Mesenteric fat pad (tissue), 1 donor: ENCODE results near the gene DNAL4. TPM values are rescaled to one million over a fixed set of nuclear protein-coding genes. Genes with fewer than 3 reads are reported as not detected.

Experiments
- DNase-seq: peaks from one replicate; pipeline ENCODE4 v3.0.0-alpha.2; 2020; ENCODE audit warnings: low spot score
- total RNA-seq: library from RNA; stranded (reverse); fragmentation: NEBNext Ultra II Directional; extraction: Animal tissue kit (Norgen Biotek cat#: 25700); gene quantifications from one replicate; pipeline ENCODE4 v1.2.1, GENCODE V29; 2021
- donor health status: DM: yes; HTN: yes; CAD: no.

The DNAL4 gene
- total RNA-seq, 1 donor from 2014 or later, result 7.2 TPM

DNA sequence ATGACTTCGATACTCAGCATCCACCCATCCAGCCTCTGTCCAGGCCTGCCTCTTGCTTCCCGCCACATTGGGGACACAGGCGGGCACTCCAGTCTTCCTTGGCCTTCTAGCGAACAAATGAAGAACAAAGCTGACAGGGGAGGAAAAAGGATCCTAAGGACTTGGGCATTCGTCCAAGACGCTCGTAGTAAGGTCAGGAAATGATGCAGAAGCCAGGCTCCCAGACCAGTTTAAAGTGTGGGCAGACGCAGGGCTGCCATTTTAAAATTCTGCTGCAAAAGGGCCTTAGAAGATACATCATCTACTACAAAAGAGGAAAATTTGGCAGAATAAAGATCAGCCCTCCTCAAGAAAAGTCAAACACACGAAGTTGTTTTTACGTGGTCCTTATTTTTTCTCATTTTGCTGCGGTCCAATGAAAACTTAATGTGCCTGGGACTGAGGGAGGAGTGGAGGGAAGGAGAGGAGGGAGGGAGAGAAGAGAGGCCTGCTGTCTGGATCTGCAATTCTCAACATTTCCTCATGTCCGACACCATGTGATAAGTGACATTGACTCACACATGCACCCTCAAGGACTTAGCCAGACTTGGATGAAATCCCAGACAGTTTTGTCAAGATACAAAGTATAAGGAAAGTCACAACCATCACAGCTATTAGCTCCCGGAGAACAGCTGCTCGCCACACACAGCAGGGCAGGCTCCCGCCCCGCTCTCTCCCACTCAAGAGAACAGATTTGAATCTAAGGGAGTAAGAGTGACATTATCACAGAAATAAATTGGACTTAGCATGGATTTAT is 5.7 kb downstream of the DNAL4 start:
- no peak for DNase-seq

DNA sequence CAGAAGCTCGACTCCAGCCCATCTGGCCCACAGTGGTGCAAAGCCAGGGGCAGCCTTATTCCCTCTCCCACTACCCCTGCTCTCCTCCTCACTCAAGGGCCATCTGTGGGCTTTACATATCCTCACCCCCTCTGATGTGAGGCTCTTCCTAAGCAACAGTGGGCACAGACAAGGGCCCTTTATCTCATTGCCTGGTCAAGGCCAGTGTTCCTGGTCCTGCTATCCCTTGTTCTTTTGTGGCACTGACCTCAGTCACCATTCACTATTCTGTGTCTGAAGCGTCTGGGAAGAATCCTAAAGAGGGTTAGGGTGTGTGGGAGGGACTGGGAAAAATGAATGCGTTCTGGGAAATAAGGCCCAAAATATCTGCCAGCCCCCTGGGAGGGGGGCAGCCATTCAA is 7.3 kb downstream of the DNAL4 start:
- no peak for DNase-seq

DNA sequence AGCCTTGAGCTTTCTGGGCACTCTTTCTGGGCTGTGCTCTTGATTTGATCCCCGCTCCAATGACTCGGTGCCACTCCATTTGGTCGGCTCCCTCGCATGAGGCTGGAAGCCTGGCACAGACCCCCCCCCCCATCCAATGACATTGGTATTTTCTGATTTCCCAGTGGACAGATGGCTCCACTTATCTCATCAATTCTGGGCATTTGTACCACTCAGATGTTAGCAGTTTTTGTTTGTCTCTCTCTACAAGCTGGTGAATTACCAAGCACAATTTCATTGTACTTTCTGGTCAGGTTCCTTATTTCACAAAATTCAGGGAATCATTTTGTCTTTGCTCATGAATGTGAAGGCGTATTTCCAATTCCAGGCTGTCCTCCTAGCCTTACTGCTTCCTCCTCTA is 9.1 kb downstream of the DNAL4 start:
- no peak for DNase-seq

DNA sequence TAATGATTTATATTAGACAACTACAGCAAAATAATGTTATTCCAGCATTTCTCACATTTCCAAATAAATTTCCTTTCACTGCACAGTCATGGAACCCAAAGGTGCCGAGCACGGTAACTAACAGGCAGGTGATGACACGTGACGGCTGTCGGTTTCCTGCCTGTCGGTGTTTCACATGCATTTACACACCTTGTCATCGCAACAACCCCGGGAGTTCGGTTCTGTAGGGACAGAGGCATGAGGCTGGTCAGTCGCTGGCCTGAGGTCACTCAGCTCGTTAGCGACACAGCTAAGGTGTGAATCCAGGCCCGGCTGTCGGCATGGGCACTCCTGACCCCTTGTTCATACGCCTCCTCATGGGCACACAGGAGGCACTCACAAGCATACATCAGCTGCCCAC is 9.9 kb downstream of the DNAL4 start:
- DNase-seq, result no peak

DNA sequence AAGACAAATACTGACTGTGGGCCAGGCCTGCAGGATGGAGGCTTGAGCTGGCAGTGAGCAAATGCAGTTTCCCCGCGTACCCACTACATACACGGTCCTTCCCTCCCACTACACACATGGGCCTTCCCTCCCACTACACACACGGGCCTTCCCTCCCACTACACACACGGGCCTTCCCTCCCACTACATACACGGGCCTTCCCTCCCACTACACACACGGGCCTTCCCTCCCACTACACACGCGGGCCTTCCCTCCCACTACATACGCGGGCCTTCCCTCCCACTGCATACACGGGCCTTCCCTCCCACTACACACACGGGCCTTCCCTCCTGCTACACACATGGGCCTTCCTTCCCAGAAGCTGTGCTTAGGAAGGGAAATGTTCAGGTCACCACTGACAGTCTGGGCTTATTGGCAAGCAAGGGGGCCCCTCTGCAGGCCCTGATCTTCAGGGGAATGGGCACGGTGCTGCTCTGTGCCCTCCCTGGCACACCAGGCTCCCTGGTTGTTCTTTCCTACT is 10.8 kb downstream of the DNAL4 start:
- no peak for DNase-seq

DNA sequence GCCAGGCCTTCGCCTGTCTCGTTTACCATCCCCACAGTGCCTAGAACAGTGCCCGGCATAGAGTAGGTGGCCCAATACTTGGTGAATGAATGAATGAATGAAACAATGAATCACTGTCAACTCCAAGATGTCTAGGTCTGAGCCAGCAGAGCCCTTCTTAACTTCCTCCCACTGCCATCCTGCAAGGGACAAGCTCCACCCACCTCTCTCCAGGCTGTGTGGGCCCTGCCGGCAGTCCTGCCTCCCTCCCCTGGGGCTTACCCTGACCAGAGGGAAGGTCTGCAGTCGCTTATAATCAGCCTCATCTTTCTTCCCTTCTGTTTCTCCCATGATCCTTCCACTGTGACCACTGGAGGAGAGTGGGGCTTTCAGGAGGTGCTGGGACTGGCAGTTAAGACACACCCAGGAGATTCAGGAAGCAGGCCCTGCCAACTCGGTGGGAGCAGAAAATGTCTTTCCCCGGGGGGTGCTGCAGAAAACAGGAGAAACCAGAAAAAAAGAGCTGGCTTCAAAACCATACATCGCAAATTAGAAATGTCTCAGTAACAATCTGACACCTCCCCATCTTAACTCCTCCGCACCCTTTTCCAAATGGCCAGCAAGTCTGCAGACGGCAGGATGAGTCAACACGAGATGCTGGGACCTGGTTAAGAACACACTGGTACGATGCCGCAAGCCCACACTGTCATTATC is 11.4 kb downstream of the DNAL4 start:
- DNase-seq, result no peak

DNA sequence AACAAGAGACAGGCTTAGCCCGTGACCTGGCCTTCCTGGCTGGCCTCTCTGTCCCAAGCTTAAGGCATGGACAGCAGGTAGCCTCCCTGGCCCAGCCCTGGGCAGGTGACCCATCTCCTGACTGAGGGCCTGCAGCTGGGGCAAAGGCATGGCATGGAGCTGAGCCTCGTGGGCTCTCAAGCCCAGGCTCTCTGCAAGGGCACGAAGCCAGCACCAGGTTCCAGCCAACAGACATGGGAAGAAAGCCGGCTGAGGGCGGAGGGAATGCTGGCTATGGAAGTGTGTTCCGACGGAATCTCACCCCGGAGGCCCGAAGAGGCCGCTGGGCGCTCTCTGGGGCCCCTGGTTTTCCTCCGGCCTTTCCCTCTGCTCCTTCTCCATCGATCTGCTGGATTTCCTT is 12.9 kb downstream of the DNAL4 start:
- no peak for DNase-seq

DNA sequence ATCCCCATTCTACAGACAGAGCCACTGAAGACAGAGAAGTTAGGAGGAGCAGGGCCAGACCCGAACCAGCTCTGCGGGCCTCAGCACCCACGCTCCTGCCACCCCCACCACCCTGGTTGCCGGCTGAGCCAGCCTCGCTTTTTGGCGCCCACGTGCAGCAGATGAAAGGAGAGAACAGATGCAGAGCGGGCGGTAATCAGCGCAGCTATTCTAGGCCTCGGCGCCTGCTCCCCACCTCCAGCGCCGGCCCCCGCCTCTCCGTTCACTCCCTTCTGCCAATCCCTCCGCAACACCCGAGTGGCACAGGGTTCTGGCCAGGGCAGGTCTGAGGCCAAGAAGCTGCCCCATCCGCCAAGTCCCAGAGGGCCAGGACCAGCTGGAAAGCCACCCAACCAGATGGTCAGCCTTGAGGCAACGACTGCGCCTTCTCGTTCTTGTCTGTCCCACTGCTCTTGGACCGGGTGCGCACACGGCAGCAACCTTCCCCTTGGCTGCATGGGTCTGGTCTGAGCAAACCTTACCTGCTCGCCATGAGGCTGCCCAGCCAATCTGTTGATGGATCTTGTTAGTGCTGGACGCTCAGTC is 16.8 kb downstream of the DNAL4 start:
- DNase-seq, result no peak

DNA sequence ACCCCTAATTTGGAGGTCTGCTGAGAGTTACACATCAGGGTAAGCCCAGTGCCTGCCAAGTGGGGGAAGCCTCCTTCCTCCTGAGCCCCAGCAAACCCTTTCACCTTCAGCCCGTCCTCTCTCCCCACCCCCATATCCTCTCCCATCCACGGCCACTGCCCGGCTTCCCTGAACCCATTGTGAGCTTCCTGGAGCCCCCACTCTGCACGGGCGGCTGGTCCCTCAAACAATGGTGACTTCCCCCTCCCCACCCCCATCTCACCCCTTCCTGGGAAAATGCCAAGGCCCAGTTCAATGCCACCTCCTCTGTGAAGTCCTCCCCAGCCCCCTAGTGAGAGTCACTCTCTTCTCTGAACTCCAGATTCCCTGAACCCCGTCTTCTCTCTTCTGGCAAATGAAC is 17.9 kb downstream of the DNAL4 start:
- DNase-seq, result no peak

DNA sequence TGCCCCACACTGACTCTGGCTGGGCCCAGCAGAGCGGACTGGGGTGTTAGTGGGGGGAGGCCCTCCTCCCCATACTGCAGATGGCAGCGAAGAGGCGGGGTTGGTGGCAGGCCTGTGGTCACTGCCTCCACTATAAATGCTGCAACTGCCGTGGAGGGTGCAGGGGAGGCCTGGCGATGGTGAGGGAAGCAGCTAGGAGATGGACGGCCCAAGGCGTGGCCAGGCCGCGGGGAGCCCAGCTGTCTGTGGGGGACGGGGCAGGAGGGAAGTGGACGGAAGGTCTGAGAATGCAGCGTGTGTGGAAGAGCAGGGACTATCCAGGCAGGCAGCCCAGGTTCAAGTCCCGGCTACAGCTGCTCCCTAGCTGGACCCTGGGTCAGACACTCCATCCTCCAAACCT is 18.3 kb downstream of the DNAL4 start:
- no peak for DNase-seq

DNA sequence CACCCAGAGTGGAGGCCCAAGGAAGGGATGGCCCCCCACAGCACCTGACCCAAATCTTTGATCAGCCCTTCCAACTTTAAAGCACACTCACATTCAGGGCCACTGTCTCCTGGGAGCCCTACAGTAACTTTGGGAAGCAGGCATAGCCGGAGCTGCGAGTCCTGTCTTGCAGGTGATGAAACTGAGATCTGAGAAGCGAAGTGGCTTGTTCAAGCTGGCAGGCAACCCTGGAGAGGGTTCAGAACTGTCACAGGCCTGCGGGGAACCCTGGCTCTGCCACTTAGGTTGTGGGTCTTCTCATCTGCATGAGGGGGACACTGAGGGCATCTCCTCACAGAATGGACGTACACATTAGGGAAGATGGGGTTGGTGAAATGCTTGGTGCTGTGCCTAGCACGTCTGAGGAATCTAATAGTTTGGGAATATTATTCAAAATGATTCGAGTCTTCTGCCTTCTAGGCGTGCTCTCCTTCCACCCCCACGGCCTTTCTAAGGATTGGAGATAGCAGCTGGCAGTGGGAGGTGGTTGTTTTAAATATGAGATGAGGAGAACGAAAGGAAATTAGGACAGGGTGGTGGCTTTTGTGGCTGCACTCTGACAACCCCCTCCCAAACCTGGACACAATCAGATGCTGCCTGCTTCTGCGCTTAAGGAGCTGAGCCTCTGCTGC is 19.3 kb downstream of the DNAL4 start:
- no peak for DNase-seq

DNA sequence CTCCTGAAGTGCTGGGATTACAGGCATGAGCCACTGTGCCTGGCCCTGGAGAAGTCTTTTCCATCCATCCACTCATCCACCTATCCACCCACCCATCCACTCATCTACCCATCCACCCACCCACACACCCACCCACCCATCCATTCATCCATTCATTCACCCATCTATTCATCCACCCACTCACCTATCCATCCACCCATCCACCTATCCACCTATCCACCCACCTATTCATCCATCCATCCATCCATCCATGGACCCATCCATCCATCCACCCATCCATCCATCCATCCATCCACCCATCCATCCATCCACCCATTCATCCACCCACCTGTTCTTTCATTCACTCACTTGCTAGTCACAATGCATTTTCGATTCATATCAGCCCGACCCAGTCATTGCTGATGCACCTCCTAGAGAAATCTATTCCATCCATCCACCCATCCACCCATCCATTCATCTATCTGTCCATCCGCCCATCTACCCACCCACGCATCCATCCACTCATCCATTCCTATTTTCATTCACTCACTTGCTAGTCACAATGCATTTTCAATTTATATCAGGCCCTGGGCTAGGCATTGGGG is 20.5 kb downstream of the DNAL4 start:
- no peak for DNase-seq

DNA sequence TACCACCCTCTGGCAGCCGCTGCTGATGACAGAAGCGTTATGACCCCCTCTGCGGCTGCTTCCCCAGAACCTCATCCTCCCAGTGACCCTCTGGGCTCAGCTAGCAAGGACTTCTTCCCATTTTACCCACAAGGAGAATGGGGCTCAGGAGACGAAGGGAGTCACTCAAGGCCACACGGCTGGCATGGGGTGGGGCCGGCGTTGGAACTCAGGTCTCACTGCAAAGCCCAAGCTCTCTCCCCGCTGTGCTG is 21.4 kb downstream of the DNAL4 start:
- DNase-seq, result no peak

DNA sequence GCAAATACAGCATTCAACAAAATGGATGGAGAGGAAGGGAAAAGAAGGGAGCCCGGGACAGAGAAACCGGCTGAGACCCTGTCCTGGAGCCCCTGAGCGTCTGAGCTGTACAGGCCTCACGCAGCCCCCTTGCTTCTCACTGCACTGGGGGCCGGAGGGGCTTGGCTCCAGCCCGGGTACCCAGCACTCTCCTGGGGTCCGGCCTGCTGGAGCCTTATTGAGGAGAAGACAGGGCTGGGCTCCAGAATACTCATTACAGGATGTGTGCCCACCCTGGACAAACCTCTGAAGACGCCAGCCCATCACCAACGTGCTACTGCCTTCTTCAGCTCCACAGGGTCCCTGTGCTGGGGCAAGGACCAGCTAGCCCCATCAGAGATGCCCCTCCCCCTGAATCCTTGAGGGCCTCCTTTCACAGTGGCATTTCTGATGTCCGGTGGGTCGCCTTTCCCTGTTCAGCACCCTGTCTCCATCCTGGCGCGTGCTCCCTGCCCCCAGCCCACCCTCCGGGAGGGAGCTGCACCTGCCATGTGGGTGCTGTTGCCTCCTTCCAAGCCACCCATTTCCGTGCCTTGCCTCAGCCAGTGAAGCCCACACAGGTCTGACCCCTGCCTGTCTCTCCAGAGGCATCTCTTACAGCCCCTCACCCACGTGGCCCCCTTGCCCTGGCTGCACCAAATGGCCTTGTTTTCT is 23.5 kb downstream of the DNAL4 start:
- no peak for DNase-seq

DNA sequence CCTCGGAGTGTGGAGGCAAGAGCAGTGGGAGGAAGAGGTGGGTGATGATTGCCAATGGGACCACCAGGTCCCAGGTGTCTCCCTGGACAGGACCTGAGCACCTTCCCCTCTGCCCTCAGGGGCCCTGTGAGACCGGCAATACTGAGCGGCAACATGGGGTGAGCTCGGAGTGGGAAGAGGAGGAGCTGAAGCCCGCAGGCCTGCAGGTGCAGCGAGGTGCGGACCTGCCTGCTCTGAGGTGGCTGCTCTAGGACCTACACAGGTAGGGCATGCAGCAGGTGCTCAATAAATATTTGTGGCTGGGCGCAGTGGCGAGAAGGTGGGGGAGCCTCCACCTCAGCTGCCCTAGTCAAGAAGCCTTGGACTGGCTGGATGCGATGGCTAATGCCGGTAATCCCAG is 25.9 kb downstream of the DNAL4 start:
- no peak for DNase-seq

DNA sequence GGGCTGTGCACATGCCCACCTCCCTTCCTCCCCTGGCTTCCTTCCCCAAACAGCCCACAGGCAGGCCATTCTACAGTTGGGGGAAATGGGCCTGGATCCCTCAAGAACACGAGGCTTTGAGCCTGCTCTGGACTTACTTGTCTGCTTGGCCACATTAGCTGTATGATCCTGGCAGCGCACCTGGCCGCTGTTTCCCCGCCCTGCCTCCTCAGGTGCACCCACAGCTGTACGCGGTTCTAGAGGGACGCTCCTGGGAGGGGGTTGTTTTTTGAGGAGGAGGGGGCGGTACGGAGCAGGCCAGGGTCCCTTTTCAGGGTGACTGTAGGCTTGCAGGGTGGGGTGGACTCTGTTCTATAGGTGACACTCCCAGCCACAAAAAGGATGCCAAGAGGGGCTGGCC is 26.6 kb downstream of the DNAL4 start:
- DNase-seq, result no peak

DNA sequence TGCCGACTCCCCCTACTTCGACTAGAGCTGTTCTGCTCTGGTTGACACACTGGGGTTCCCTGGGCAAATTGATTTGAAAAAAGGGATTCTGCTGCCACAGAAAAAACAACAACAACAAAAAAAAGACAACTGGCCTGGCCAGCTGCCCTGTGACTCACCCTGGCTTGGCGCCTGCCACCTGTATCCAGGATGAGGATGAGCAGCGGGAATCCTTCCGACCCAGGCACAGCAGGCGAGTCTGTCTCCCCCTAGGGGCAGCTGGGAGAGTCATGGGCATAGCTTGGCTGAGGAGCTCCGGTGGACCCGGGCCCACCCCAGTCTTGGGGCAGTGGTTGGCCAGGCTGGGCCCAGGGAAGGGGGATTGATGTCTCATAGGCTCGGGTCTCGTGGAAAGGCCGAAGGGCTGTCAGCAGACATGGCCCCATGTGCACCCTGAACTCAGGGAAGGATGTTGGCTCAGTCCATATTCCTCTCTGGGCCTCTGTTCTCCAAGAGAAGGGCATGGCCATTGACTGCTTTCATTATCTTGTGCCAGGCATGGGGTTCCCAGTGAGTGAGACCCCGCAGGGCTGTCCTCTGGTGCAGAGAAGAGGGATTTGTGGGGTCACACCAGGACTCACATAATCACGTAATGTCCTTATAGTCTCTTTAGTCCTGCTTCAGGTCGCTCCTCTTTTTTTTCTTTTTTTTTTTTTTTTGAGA is 27.7 kb downstream of the DNAL4 start:
- DNase-seq, result no peak

DNA sequence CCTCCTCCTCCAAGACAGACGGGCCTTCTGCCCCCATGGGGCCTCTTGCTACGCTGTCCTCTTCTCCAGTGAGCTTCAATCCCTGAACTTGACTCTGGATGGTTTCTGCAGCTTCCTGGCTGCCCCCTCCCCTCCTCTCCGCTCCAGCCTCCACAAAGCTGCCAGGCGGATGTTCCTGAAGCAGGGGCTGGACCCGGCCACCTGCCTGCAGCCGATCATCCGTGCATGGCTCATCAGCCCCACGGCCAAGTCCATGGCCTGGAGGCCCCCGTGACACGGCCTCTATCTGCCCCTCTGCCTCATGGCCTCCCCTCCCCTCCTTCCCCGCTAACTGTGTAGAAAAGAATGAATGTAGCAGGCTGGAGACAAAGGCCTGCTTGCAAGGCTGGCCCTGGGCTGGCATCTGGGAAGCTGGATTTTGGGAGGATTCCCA is 31.4 kb downstream of the DNAL4 start:
- DNase-seq, result no peak

DNA sequence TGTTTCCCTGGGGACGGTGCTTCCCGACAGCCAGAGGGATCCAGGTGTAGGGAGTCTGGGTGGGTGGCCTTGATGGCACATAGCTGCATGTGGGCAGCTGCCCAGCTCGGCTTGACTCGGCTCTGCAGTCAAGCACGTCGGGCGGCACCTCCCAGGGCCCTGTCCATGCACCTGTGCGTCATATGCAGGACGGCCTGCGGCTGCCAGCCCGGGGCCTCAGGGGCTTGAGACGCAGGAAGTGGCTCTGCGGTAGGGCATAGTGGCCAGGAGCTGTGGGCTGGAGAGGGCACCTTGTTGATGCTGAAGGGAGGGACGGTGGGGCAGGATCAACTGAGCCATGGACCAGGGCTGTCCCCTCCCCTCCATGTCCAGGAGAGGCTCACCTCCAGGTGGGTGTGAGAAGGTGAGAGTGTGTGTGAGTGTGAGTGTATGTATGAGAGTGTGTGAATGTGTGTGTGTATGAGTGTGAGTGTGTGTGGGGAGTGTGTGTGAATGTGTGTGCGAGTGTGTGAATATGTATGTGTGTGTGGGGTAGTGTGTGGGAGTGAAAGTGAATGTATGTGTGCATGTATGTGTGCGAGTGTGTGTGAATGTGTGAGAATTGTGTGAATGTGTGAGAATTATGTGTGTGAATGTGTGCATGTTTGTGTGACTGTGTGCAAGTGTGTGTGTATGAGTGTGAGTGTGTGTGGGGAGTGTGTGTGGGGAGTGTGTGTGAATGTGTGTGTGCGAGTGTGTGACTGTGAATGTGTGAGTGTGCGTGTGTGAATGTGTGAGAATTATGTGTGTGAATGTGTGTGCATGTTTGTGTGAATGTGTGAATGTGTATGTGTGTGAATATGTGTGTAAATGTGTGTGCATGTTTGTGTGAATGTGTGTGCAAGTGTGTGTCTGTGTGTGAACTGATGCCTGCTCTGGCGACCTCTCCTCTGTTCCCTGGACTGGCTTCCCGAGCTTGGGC is 32.5 kb downstream of the DNAL4 start:
- DNase-seq, result no peak
